Loucy (cell line): ENCODE results near the gene SERPINA12.

Experiments used
- EZH2phosphoT487 ChIP-seq: fragments of 200-600 bp; IDR thresholded peaks from 2 replicates; pipeline ENCODE4 v1.6.1; 2018; ENCODE audit warnings: antibody characterized with exemption, mild to moderate bottlenecking, moderate library complexity, borderline replicate concordance
- TF ChIP-seq, protein P1 (sequence below): fragments of 200-600 bp; sonication (generic); conservative IDR thresholded peaks from 2 replicates; pipeline ENCODE4 v1.5.1; 2014; ENCODE audit warnings: mild to moderate bottlenecking, antibody characterized with exemption, low read length

DNA sequence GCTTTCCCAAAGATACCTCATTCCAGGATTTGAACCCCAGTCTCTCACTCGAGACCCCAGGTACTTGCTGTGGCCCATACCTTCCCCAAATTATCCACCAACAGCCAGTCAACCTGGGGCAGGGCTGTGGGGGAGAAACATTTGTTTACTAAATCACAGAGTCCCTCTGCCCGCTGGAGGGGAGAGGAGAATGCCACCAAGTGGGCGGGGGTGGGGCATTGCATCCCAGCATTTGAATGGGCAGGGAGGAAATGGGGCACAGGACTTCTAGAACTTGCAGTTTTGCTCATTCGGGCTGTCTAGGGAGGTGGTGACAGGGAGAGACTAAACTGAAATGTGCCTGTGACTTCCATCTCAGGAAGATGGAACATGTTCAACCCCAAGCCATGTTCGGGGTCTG is 22.4 kb downstream of the SERPINA12 start:
- TF ChIP-seq, protein P1, sequence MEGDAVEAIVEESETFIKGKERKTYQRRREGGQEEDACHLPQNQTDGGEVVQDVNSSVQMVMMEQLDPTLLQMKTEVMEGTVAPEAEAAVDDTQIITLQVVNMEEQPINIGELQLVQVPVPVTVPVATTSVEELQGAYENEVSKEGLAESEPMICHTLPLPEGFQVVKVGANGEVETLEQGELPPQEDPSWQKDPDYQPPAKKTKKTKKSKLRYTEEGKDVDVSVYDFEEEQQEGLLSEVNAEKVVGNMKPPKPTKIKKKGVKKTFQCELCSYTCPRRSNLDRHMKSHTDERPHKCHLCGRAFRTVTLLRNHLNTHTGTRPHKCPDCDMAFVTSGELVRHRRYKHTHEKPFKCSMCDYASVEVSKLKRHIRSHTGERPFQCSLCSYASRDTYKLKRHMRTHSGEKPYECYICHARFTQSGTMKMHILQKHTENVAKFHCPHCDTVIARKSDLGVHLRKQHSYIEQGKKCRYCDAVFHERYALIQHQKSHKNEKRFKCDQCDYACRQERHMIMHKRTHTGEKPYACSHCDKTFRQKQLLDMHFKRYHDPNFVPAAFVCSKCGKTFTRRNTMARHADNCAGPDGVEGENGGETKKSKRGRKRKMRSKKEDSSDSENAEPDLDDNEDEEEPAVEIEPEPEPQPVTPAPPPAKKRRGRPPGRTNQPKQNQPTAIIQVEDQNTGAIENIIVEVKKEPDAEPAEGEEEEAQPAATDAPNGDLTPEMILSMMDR, result no peak
- no peak for TF ChIP-seq EZH2phosphoT487
